ENCODE results near the gene CSDE1. TPM values are rescaled to one million over a fixed set of nuclear protein-coding genes. Genes with fewer than 3 reads are reported as not detected.

The CSDE1 gene
- total and polyA plus RNA-seq, 4 donors, result 286 to 661 (median 578) TPM

DNA sequence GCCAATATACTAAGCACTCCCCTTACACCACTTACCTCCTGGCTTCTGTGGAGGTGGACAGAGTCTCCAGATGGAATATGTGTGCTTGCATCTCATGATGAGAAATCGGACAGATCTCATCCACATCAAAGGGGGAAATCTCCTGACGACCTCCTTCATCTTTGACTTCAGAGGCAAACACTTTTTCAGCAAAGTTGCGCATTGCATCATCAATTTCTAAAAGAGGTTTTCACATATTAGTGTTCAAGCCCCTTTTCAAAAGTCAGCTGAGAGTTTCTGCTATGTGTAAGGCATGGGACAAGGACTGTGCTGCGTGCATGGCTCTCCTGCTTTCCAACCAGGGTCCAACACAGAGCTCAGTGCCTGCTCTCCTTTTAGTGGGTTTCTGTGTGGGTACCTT, 69.3 kb downstream of the CSDE1 start:
- 74 to 85% methylated on average over 4 of the region's 4 CpGs for WGBS, 2 donors
- Histone ChIP-seq H3K27me3 (ENCODE audit: control insufficient read depth in 1 of 2, insufficient read depth in 2 of 2, low read length in 1 of 2) (peaks cover 0 to 2% of the 10 kb centered on the region in 2 donors), H3K4me3 (ENCODE audit: low read length in 2 of 2) (no peak overlapping the region), H3K36me3 (ENCODE audit: control insufficient read depth in 1 of 2, insufficient read depth in 2 of 2, low read length in 1 of 2) (no peaks in the 10 kb centered on the region), H3K9me3 (ENCODE audit: control insufficient read depth, low read length) (no peaks in the 10 kb centered on the region), H3K27ac (ENCODE audit: low read depth in 1 of 2, low read length in 2 of 2) (no peak overlapping the region), H3K4me1 (ENCODE audit: control insufficient read depth in 1 of 2, insufficient read depth in 2 of 2, low read length in 2 of 2) (no peaks in the 10 kb centered on the region)
- intact Hi-C loops (cut with DNase I), result no loop called here
- DNase-seq (no peak), ATAC-seq (ENCODE audit: low FRiP score) (no peak)

GRCh38 chr1:114685851-114686250, 71.9 kb downstream of the CSDE1 start:
- H3K4me1 ChIP-seq (ENCODE audit: control insufficient read depth in 1 of 2, insufficient read depth in 2 of 2, low read length in 2 of 2), result no peaks in the 10 kb centered on the region
- no peak for DNase-seq
- H3K27me3 ChIP-seq (ENCODE audit: control insufficient read depth in 1 of 2, insufficient read depth in 2 of 2, low read length in 1 of 2), result peaks cover 0 to 2% of the 10 kb centered on the region in 2 donors
- no peaks in the 10 kb centered on the region for H3K9me3 ChIP-seq (ENCODE audit: control insufficient read depth, low read length)
- no peak overlapping the region for H3K27ac ChIP-seq (ENCODE audit: low read depth in 1 of 2, low read length in 2 of 2)
- H3K36me3 ChIP-seq (ENCODE audit: control insufficient read depth in 1 of 2, insufficient read depth in 2 of 2, low read length in 1 of 2), result no peaks in the 10 kb centered on the region
- WGBS, 2 donors, result 76 to 79% methylated on average over 5 of the region's 5 CpGs
- no peak overlapping the region for H3K4me3 ChIP-seq (ENCODE audit: low read length in 2 of 2)
- ATAC-seq (ENCODE audit: low FRiP score), result no peak
- intact Hi-C loops (cut with DNase I), result no loop called here

DNA sequence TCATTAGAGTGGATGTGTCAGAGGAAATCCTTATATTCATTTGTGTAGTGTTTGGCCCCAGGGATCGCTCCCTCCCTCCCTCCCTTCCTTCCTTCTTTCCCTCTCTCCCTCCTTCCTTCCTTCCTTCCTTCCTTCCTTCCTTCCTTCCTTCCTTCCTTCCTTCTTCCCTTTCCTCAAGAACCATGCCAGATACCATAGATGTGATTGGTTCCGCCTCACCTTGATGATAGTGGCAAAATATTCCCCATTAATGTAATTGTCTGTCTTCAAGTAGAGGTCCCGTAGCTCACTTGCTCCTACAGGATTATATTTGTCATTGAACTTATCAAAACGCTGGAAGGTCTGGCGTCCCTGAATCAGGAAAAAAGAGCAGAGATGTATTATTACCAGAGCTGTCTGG, 80.1 kb downstream of the CSDE1 start:
- Histone ChIP-seq H3K36me3 (ENCODE audit: control insufficient read depth in 1 of 2, insufficient read depth in 2 of 2, low read length in 1 of 2) (no peaks in the 10 kb centered on the region), H3K27me3 (ENCODE audit: control insufficient read depth in 1 of 2, insufficient read depth in 2 of 2, low read length in 1 of 2) (no peaks in the 10 kb centered on the region), H3K9me3 (ENCODE audit: control insufficient read depth, low read length) (no peaks in the 10 kb centered on the region), H3K4me3 (ENCODE audit: low read length in 2 of 2) (no peak overlapping the region), H3K4me1 (ENCODE audit: control insufficient read depth in 1 of 2, insufficient read depth in 2 of 2, low read length in 2 of 2) (no peaks in the 10 kb centered on the region), H3K27ac (ENCODE audit: low read depth in 1 of 2, low read length in 2 of 2) (no peak overlapping the region)
- 73 to 77% methylated on average over 5 of the region's 5 CpGs for WGBS, 2 donors
- DNase-seq, result no peak
- intact Hi-C loops (cut with DNase I), result loop anchor here in 1 of 2 donors (10.0 kb wide), 1 partner anchor 333 kb away; no protein-coding TSS in a partner anchor
- no peak for ATAC-seq (ENCODE audit: low FRiP score)

GRCh38 chr1:114676115-114676514, 81.7 kb downstream of the CSDE1 start:
- intact Hi-C loops (cut with DNase I), result loop anchor here in 1 of 2 donors (10.0 kb wide), 1 partner anchor 331 kb away; no protein-coding TSS in a partner anchor
- H3K36me3 ChIP-seq (ENCODE audit: control insufficient read depth in 1 of 2, insufficient read depth in 2 of 2, low read length in 1 of 2), result no peaks in the 10 kb centered on the region
- H3K9me3 ChIP-seq (ENCODE audit: control insufficient read depth, low read length), result no peaks in the 10 kb centered on the region
- DNase-seq, result no peak
- no peak overlapping the region for H3K27ac ChIP-seq (ENCODE audit: low read depth in 1 of 2, low read length in 2 of 2)
- WGBS, 2 donors, result 82 to 91% methylated on average over 1 of the region's 1 CpG
- no peaks in the 10 kb centered on the region for H3K4me1 ChIP-seq (ENCODE audit: control insufficient read depth in 1 of 2, insufficient read depth in 2 of 2, low read length in 2 of 2)
- no peaks in the 10 kb centered on the region for H3K27me3 ChIP-seq (ENCODE audit: control insufficient read depth in 1 of 2, insufficient read depth in 2 of 2, low read length in 1 of 2)
- no peak overlapping the region for H3K4me3 ChIP-seq (ENCODE audit: low read length in 2 of 2)
- ATAC-seq (ENCODE audit: low FRiP score), result no peak

GRCh38 chr1:114671939-114672275, 85.9 kb downstream of the CSDE1 start:
- no peak for DNase-seq
- Histone ChIP-seq H3K4me3 (ENCODE audit: low read length in 2 of 2) (no peak overlapping the region), H3K27me3 (ENCODE audit: control insufficient read depth in 1 of 2, insufficient read depth in 2 of 2, low read length in 1 of 2) (no peaks in the 10 kb centered on the region), H3K27ac (ENCODE audit: low read depth in 1 of 2, low read length in 2 of 2) (no peak overlapping the region), H3K4me1 (ENCODE audit: control insufficient read depth in 1 of 2, insufficient read depth in 2 of 2, low read length in 2 of 2) (no peaks in the 10 kb centered on the region), H3K9me3 (ENCODE audit: control insufficient read depth, low read length) (no peaks in the 10 kb centered on the region), H3K36me3 (ENCODE audit: control insufficient read depth in 1 of 2, insufficient read depth in 2 of 2, low read length in 1 of 2) (no peaks in the 10 kb centered on the region)
- 82 to 87% methylated on average over 7 of the region's 7 CpGs for WGBS, 2 donors
- no peak for ATAC-seq (ENCODE audit: low FRiP score)
- intact Hi-C loops (cut with DNase I), result loop anchor here (5.0 to 10.0 kb wide), 2 partner anchors 45 to 327 kb away; partner anchors contain the start of gene NRAS (in 1 of the 2)

DNA sequence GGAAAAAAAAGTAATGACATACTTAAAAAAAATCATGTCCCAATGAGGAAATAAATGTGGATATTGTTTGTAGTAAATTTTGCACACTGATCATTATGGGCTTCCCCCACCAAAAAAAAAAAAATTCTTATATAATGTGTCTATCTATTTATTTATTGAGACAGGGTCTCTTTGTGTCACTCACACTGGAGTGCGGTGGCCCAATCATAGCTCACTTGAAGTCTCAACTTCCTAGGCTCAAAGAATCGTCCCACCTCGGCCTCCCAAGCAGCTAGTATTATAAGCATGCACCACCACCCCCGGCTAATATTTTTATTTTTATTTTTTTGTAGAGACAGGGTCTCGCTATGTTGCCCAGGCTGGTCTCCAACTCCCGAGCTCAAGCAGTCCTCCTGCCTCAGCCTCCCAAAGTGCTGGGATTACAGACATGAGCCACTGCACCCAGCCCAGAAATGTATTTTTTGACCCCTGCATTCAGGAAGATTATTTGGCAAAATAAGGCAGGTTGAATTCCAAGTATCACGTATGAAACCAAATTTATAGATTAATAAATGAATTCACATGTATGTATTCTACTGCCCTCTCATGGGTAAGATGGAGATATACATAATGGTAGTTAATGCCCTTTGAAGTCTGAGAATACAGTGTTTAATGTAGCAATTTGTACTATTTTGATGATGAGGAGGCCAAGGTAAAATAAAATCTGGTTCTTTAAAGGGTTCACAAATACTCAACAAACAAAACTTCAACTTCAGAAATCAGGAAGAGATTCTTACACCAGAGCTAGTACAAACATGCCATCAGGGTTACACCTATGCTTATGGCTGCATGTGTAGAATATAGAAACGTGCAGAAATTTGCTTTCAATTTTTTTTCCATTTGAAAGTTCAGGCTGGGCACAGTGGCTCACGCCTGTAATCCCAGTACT, 86.5 kb downstream of the CSDE1 start:
- Histone ChIP-seq H3K27ac (ENCODE audit: low read depth in 1 of 2, low read length in 2 of 2) (no peak overlapping the region), H3K4me1 (ENCODE audit: control insufficient read depth in 1 of 2, insufficient read depth in 2 of 2, low read length in 2 of 2) (no peaks in the 10 kb centered on the region), H3K9me3 (ENCODE audit: control insufficient read depth, low read length) (no peaks in the 10 kb centered on the region), H3K36me3 (ENCODE audit: control insufficient read depth in 1 of 2, insufficient read depth in 2 of 2, low read length in 1 of 2) (no peaks in the 10 kb centered on the region), H3K4me3 (ENCODE audit: low read length in 2 of 2) (no peak overlapping the region), H3K27me3 (ENCODE audit: control insufficient read depth in 1 of 2, insufficient read depth in 2 of 2, low read length in 1 of 2) (no peaks in the 10 kb centered on the region)
- DNase-seq, result no peak
- intact Hi-C loops (cut with DNase I), result loop anchor here (5.0 to 10.0 kb wide), 2 partner anchors 46 to 326 kb away; partner anchors contain the start of gene NRAS (in 1 of the 2)
- 61 to 63% methylated on average over 9 of the region's 9 CpGs for WGBS, 2 donors
- ATAC-seq (ENCODE audit: low FRiP score), result no peak

DNA sequence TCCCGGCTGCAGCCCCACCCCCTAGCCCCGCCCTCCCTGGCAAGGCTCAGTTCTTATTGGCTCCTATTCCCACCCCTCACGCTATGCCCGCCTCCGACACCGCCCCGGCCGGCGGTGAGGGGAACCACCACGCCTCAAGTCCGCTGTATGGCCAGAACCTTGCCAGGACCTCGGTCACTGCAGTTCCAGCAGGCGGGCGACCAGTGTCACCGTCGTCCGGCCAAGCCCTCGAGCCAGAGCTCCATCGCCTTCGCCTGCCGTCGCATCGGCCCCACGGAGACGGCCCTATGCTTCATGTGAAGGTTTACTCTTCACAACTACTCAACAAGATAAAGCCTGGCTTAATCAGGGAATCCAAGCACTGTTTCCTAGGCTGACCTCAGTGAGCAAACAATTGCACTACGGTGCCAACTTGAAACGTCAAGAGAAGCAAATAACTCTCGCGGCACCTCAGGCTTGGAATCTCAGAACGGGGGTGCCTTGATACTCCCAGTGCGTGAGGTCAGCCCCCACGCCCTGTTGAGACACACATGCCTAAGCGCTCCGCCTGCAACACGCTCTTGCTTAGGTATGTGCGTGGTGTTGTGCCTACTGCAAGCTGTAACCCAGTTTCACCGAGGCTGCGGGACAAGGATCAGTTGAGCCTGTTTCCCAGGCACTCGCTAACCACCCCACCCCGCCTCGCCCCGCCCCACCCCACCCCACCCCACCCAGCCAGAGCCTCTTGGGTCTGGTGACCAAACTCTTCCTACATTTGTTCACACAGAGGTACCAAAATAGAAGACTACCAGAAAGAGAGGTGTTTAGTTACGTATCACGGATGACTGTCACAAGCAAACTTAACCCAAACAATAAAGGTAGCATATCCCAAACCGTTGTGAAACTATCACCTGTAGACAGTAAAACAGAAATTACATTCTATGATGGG, 87.4 kb downstream of the CSDE1 start:
- ATAC-seq (ENCODE audit: low FRiP score), result peak; percentile 100
- Histone ChIP-seq H3K27ac (ENCODE audit: low read depth in 1 of 2, low read length in 2 of 2) (peak overlapping the region in 1 of 2 donors; percentile 24), H3K4me1 (ENCODE audit: control insufficient read depth in 1 of 2, insufficient read depth in 2 of 2, low read length in 2 of 2) (no peaks in the 10 kb centered on the region), H3K9me3 (ENCODE audit: control insufficient read depth, low read length) (no peaks in the 10 kb centered on the region), H3K27me3 (ENCODE audit: control insufficient read depth in 1 of 2, insufficient read depth in 2 of 2, low read length in 1 of 2) (no peaks in the 10 kb centered on the region), H3K36me3 (ENCODE audit: control insufficient read depth in 1 of 2, insufficient read depth in 2 of 2, low read length in 1 of 2) (no peaks in the 10 kb centered on the region), H3K4me3 (ENCODE audit: low read length in 2 of 2) (peak overlapping the region; percentile 65 to 97)
- 3% methylated on average over 45 of the region's 45 CpGs for WGBS, 2 donors
- intact Hi-C loops (cut with DNase I), result loop anchor here (5.0 to 10.0 kb wide), 2 partner anchors 47 to 326 kb away; partner anchors contain the start of gene NRAS (in 1 of the 2)
- peak; percentile 96 to 98 for DNase-seq

- H3K36me3 ChIP-seq (ENCODE audit: control insufficient read depth in 1 of 2, insufficient read depth in 2 of 2, low read length in 1 of 2), result no peaks in the 10 kb centered on the region
- no peaks in the 10 kb centered on the region for H3K27me3 ChIP-seq (ENCODE audit: control insufficient read depth in 1 of 2, insufficient read depth in 2 of 2, low read length in 1 of 2)
- no peaks in the 10 kb centered on the region for H3K9me3 ChIP-seq (ENCODE audit: control insufficient read depth, low read length)
- H3K27ac ChIP-seq (ENCODE audit: low read depth in 1 of 2, low read length in 2 of 2), result peak within 1 kb of the TSS in 1 of 2 donors; percentile 46
- H3K4me3 ChIP-seq (ENCODE audit: low read length in 2 of 2), result peak within 1 kb of the TSS; percentile 65 to 97
- intact Hi-C loops (cut with DNase I), result loop anchor here (2.0 to 10.0 kb wide), 4 partner anchors 48 to 325 kb away; partner anchors contain the start of genes BCAS2 (in 1 of the 2), NRAS (in 1 of the 2) and TRIM33 (in 1 of the 2)
- ATAC-seq (ENCODE audit: low FRiP score) (peak; percentile 79), DNase-seq (no peak)
- H3K4me1 ChIP-seq (ENCODE audit: control insufficient read depth in 1 of 2, insufficient read depth in 2 of 2, low read length in 2 of 2), result no peaks in the 10 kb centered on the region
- 0% methylated on average over 48 to 50 of the region's 50 CpGs for WGBS, 2 donors
Observed at GRCh38 chr1:114669562-114670082, 88.2 kb downstream of the CSDE1 start, which contains the start of gene DENND2C. Gene DENND2C, minus strand, starts transcription at chr1:114670049. Its CDS starts 44,065 bp downstream, at chr1:114625984.

All from aorta (tissue), 5 donors.